ENCODE data around the gene PCDH9.

GRCh38 chr13:67135356-67135755 is 94.8 kb downstream of the PCDH9 start:
- TF ChIP-seq CTCF (IDR thresholded peaks at IDR 0.05) (no peak), POLR2A (IDR thresholded peaks at IDR 0.05) (no peak)

All from Peyer's patch (tissue), 4 donors.